GM23248 (cell line): ENCODE results near the gene C3orf70.

Experiments
- EZH2 ChIP-seq: fragments of 200-600 bp; sonication (generic); IDR thresholded peaks from 2 replicates; pipeline ENCODE4 v1.6.1; 2018; ENCODE audit warnings: antibody characterized with exemption, mild to moderate bottlenecking; ENCODE audit not compliant: insufficient read depth, poor library complexity, severe bottlenecking
- EZH2phosphoT487 ChIP-seq: fragments of 200-600 bp; sonication (generic); IDR thresholded peaks from 2 replicates; pipeline ENCODE4 v1.6.1; 2018; ENCODE audit warnings: antibody characterized with exemption, moderate library complexity, mild to moderate bottlenecking, low read depth; ENCODE audit not compliant: insufficient read depth

DNA sequence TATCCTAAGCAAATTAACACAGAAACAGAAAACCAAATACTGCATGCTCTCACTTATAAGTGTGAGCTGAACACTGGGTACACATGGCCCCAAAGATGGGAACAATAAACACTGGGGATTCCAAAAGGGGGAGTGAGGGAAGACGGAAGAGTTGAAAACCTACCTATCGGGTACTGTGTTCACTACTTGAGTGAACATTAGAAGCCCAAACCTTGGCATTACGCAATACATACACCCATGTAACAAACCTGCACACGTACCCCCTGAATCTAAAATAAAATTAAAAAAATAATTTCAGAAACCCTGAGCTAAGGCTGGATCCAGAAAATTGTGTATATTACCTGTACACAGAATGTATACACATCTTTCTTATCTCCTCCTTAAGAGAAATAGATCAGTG is 42.8 kb upstream of the C3orf70 start:
- TF ChIP-seq EZH2 (no peak), EZH2phosphoT487 (no peak)
